ENCODE data around the gene OCSTAMP. TPM values are rescaled to one million over a fixed set of nuclear protein-coding genes. Genes with fewer than 3 reads are reported as not detected.

OCSTAMP gene
- not detected for total RNA-seq

DNA sequence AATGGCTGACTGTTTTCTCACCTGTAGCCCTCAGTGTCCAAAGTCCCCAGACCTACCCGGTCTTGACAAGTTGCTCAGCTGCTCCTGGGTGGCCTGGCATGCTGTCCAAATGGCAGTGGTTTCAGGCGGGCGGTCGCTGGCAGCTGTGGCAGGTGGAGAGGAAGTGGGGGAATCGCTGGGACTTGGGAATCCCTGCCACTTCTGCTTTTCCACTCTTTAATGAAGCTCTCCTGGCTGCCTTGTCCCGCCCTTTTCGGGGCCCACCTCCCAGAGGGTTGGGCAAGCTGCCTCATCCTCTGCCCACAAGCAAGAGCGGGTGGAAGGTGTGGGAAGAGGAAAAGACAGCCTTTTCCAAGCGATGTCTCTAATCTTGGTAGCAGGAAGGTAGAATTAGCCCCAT, at the start of gene OCSTAMP:
OCSTAMP (minus strand) TSS at position 194 of the 400 bp plus-strand sequence; CDS start at position 100, 94 bp downstream.
- no peak for ATAC-seq

DNA sequence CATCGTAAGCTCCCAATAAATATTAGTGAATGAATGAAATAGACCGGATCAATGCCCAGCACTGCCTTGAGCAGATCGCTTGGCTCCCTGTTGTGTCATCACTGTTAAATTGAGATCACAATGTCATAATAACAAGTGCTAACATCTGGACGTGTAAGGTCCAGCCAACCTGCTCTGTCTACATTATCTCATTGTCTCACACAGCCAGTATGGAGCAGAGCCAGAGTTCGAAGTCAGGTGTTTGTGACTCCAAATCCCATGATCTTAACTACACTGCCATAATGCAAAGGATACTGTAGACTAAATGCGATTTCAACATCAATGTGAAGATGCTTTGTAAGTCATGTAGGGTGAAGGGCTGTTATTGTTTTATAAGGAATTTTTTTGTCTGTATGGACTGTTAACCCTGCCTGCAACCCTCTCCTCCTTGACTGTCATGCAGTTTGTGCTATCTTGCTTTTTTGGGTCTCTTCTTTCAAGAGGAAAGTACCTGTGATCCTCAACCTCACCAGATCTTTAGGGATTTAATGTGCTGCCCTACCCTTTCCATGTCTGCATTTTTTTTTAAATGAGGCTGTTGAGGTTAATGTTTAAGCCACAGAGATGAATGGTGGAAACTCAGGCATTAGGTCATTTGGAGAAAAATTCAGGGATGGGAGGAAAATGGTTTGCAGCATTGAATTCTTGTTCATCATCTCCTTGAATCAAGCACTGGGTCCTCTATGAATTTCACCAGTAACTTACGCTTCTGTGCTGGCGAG, 49.0 kb upstream of the OCSTAMP start:
- ATAC-seq = no peak

- ATAC-seq = no peak
These were observed 45.5 kb upstream of the OCSTAMP start for GRCh38 chr20:46595933-46596332.

GRCh38 chr20:46594725-46595124, 44.3 kb upstream of the OCSTAMP start:
- no peak for ATAC-seq

GRCh38 chr20:46592580-46593362, 42.3 kb upstream of the OCSTAMP start:
- ATAC-seq = no peak

DNA sequence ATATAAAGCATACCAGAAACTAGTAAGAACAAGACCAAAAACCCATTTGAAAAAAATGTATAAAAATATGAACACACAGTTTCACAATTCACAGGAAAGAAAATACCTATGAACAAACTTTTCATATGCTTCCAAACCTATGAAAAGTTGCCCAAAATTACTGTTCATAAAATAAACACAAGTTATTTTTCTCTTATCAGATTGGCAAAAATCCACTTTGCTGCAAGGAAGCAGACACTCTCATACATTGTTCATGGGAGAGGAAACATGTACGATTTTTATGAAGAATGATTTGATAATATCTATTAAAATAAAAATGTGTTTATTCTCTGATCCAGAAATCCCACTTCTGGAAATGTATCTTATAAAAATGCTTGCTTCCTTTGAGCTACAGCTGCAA, 40.0 kb upstream of the OCSTAMP start:
- no peak for ATAC-seq

- no peak for ATAC-seq
These were observed 38.4 kb upstream of the OCSTAMP start for GRCh38 chr20:46588532-46589511.

DNA sequence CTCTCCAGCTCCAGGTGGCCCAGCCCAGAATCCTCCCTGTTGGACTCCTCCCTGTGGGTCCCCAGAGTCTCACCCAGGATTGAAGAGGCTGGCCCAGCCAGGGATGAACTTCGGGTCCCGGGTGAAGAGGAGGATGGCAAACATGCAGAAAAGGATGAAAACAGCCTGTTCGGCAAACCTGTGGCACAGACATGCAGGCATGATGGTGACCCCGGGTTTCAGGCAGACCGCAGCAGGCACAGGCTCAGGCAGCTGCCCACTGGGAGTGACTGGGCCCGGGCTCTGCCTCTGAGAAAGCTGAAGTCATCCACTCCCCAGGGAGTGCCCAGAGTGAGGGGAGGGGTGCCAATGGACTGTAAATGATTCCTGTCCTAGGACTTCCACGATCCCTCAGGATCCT, 37.5 kb upstream of the OCSTAMP start:
- no peak for ATAC-seq

DNA sequence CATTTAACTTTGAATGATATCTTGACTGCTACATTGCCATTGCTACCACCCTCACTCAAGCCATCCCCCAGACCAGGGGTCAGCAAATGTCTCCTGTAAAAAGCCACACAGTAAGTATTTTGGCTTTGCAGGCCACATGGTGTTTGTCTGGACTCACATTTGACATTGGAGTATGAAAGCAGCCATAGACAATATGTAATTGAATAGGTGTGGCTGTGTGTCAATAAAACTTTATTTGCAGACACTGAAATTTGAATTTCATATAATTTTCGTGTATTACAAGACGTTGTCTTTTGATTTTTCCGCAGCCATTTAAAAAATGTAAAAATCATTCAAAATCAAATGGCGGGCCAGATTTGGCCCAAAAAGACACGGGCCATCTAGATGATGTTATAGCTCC, 36.3 kb upstream of the OCSTAMP start:
- no peak for ATAC-seq

- no peak for ATAC-seq
These were observed 34.1 kb upstream of the OCSTAMP start for GRCh38 chr20:46584508-46584907.

GRCh38 chr20:46583411-46584214, 33.2 kb upstream of the OCSTAMP start:
- no peak for ATAC-seq

DNA sequence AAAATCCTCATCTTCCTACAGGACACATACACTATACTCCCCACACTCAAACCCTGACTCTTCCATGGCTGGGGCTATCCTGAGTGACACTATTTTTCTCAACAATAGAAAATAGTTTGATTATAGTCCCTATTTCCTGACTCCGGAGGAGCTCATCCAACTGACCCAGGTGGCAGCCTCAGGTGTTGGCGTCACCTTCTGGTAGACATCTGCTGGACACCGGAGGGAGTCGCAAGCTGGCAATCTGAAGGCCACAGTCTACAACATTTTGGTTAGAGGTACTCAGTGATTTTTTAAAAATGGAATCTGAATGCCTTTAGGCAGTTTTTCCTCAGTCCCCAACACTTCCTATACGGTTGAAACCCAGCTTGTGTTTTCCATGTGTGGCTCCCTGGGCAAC, 32.2 kb upstream of the OCSTAMP start:
- no peak for ATAC-seq

DNA sequence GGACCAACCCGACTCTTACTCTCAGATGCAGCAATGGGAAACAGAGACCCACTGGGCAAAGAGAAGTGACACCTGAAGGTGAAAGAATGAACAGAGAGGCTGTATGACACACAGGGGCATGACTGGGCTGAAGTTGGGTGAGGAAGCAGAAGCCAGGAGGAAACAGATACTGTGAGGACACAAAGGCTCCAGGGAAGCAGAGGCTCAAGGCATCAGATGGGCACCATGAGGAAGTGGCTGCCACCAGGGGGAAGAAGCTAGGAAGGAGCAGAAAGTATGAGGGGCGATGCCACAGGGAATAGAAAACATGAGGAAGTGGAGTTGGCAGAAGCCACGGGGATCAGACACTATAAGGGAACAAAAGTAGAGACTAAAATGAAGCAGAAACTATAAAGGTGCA, 30.9 kb upstream of the OCSTAMP start:
- ATAC-seq = no peak

- ATAC-seq = peak; percentile 50
These were observed 30.3 kb upstream of the OCSTAMP start for GRCh38 chr20:46580613-46581205.

DNA sequence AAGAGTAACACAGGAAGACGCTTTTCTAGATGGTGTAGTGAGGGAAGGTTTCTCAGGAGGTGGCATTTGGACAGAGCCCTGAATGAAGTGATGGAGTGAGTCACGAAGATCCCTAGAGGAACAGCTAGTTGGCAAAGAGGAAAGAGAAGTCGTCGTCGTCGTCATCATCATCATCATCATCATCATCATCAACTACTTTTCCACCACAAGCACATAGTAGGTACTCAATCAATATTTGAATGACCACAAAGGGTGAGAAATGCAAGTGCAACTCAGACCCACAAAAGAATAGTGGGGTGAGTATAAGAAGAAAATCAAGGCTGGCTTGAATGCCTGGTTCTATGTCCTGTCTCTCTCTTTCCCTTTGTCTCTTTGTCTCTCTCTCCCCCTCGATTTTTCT, 28.3 kb upstream of the OCSTAMP start:
- no peak for ATAC-seq

DNA sequence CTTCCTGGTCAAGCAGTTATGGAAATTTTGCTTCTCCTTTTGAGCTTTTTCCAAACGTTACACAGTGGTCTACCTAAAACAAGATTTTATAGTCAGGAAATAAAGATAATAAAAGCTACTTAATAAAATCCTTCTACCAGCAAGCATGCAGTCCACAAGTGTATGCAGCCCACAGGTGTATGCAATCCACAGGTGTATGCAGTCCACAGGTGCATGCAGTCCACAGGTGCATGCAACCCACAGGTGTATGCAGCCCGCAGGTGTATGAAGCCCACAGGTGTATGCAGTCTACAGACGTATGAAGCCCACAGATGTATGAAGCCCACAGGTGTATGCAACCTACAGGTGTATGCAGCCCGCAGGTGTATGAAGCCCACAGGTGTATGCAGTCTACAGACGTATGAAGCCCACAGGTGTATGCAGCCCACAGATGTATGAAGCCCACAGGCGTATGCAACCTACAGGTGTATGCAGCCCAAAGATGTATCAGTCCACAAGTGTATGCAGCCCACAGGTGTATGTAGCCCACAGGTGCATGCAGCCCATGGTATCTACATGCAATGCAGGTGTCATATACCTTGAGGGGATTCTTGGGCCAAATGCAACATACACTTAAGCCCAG, 26.4 kb upstream of the OCSTAMP start:
- ATAC-seq = no peak

- no peak for ATAC-seq
These were observed 25.5 kb upstream of the OCSTAMP start for GRCh38 chr20:46575937-46576461.

DNA sequence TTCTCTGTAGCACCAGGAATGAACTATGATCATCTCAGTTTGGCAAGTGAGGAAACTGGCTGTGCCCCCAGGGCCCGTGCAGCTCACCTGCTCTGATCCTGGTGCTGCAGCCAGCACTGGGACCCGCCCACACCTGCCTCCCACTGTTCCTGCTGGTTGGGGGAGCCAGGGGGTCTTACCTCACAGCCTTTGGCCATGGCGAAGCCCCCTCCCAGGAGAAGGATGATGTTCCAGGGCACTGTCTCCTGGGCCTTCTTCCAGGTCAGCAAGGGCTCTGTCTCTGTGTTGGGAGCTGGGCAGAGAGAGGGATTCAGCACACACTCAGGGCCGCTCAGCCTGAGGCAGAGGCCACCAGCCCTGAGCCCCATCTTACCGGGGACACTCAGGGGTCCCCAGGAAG, 24.9 kb upstream of the OCSTAMP start:
- ATAC-seq = no peak

GRCh38 chr20:46573788-46574584, 23.5 kb upstream of the OCSTAMP start:
- ATAC-seq = no peak

GRCh38 chr20:46573234-46573633, 22.8 kb upstream of the OCSTAMP start:
- ATAC-seq = no peak
